GM21737 (cell line): Measurements from ENCODE around the gene AFF3.

Source experiments
- ATAC-seq: cut with Tn5 transposase; IDR thresholded peaks from one replicate; pipeline ENCODE4 v1.9.1; 2021; ENCODE audit warnings: mild to moderate bottlenecking, moderate library complexity; ENCODE audit not compliant: unreplicated experiment

The AFF3 gene

GRCh38 chr2:99631700-99632099 is 510.7 kb downstream of the AFF3 start:
- no peak for ATAC-seq

- no peak for ATAC-seq
Measured at GRCh38 chr2:99629320-99629719, 513.1 kb downstream of the AFF3 start.

GRCh38 chr2:99626158-99626557 is 516.2 kb downstream of the AFF3 start:
- no peak for ATAC-seq

GRCh38 chr2:99624677-99625076 is 517.7 kb downstream of the AFF3 start:
- ATAC-seq = no peak

- no peak for ATAC-seq
Measured at GRCh38 chr2:99623613-99624012, 518.8 kb downstream of the AFF3 start.

GRCh38 chr2:99623035-99623434 is 519.4 kb downstream of the AFF3 start:
- no peak for ATAC-seq

GRCh38 chr2:99622534-99622933 is 519.9 kb downstream of the AFF3 start:
- ATAC-seq = no peak

GRCh38 chr2:99621774-99622173 is 520.6 kb downstream of the AFF3 start:
- ATAC-seq = no peak

- ATAC-seq = no peak
Measured at GRCh38 chr2:99621106-99621505, 521.3 kb downstream of the AFF3 start.

GRCh38 chr2:99619151-99619550 is 523.2 kb downstream of the AFF3 start:
- ATAC-seq = no peak

- no peak for ATAC-seq
Measured at GRCh38 chr2:99618579-99619097, 523.8 kb downstream of the AFF3 start.

- ATAC-seq = no peak
Measured at GRCh38 chr2:99617811-99618210, 524.6 kb downstream of the AFF3 start.

- ATAC-seq = no peak
Measured at GRCh38 chr2:99615247-99615771, 527.1 kb downstream of the AFF3 start.

GRCh38 chr2:99613980-99614379 is 528.4 kb downstream of the AFF3 start:
- ATAC-seq = no peak

GRCh38 chr2:99611786-99612185 is 530.6 kb downstream of the AFF3 start:
- no peak for ATAC-seq

- ATAC-seq = no peak
Measured at GRCh38 chr2:99611034-99611433, 531.4 kb downstream of the AFF3 start.

GRCh38 chr2:99609851-99610381 is 532.5 kb downstream of the AFF3 start:
- ATAC-seq = no peak

- no peak for ATAC-seq
Measured at GRCh38 chr2:99608861-99609260, 533.5 kb downstream of the AFF3 start.

GRCh38 chr2:99607861-99608491 is 534.4 kb downstream of the AFF3 start:
- no peak for ATAC-seq

- ATAC-seq = no peak
Measured at GRCh38 chr2:99607454-99607853, 534.9 kb downstream of the AFF3 start.

GRCh38 chr2:99605036-99605435 is 537.4 kb downstream of the AFF3 start:
- ATAC-seq = no peak

GRCh38 chr2:99602476-99602875 is 539.9 kb downstream of the AFF3 start:
- no peak for ATAC-seq
